ENCODE measurements around the gene ZMAT5.

Gene ZMAT5

GRCh38 chr22:29710193-29710592, 56.6 kb downstream of the ZMAT5 start:
- Mint-ChIP-seq H3K27ac (no peak overlapping the region), H3K4me3 (no peak overlapping the region), H3K36me3 (ENCODE audit: low read depth) (no peaks in the 10 kb centered on the region), H3K27me3 (ENCODE audit: low read depth) (peaks cover 2% of the 10 kb centered on the region), H3K9me3 (no peaks in the 10 kb centered on the region), H3K4me1 (ENCODE audit: low read depth) (no peaks in the 10 kb centered on the region)
- no peak for DNase-seq (ENCODE audit: low spot score)

GRCh38 chr22:29707471-29707870, 59.3 kb downstream of the ZMAT5 start:
- Mint-ChIP-seq H3K4me1 (ENCODE audit: low read depth) (no peaks in the 10 kb centered on the region), H3K4me3 (no peak overlapping the region), H3K27ac (peak overlapping the region; percentile 15), H3K36me3 (ENCODE audit: low read depth) (no peaks in the 10 kb centered on the region), H3K27me3 (ENCODE audit: low read depth) (peaks cover 6% of the 10 kb centered on the region), H3K9me3 (no peaks in the 10 kb centered on the region)
- no peak for DNase-seq (ENCODE audit: low spot score)

GRCh38 chr22:29707010-29707409, 59.8 kb downstream of the ZMAT5 start:
- Mint-ChIP-seq H3K4me3 (no peak overlapping the region), H3K27ac (peak overlapping the region; percentile 15), H3K4me1 (ENCODE audit: low read depth) (no peaks in the 10 kb centered on the region), H3K27me3 (ENCODE audit: low read depth) (peaks cover 6% of the 10 kb centered on the region), H3K9me3 (no peaks in the 10 kb centered on the region), H3K36me3 (ENCODE audit: low read depth) (no peaks in the 10 kb centered on the region)
- DNase-seq (ENCODE audit: low spot score), result no peak

- Mint-ChIP-seq H3K36me3 (ENCODE audit: low read depth) (no peaks in the 10 kb centered on the region), H3K4me1 (ENCODE audit: low read depth) (peaks cover 2% of the 10 kb centered on the region), H3K27me3 (ENCODE audit: low read depth) (peaks cover 7% of the 10 kb centered on the region), H3K4me3 (no peak overlapping the region), H3K9me3 (no peaks in the 10 kb centered on the region), H3K27ac (no peak overlapping the region)
- no peak for DNase-seq (ENCODE audit: low spot score)
These were observed 60.3 kb downstream of the ZMAT5 start for GRCh38 chr22:29706486-29706885.

GRCh38 chr22:29705651-29706050, 61.2 kb downstream of the ZMAT5 start:
- Mint-ChIP-seq H3K4me1 (ENCODE audit: low read depth) (peaks cover 9% of the 10 kb centered on the region), H3K27ac (no peak overlapping the region), H3K4me3 (no peak overlapping the region)

GRCh38 chr22:29704528-29705285, 62.1 kb downstream of the ZMAT5 start:
- no peak overlapping the region for H3K27ac Mint-ChIP-seq
- H3K4me3 Mint-ChIP-seq, result no peak overlapping the region
- no peak for DNase-seq (ENCODE audit: low spot score)
- no peaks in the 10 kb centered on the region for H3K36me3 Mint-ChIP-seq (ENCODE audit: low read depth)
- no peaks in the 10 kb centered on the region for H3K9me3 Mint-ChIP-seq
- peaks cover 7% of the 10 kb centered on the region for H3K27me3 Mint-ChIP-seq (ENCODE audit: low read depth)
- H3K4me1 Mint-ChIP-seq (ENCODE audit: low read depth), result peaks cover 9% of the 10 kb centered on the region

More at GRCh38 chr22:29705651-29706050, 61.2 kb downstream of the ZMAT5 start:
- no peaks in the 10 kb centered on the region for H3K36me3 Mint-ChIP-seq (ENCODE audit: low read depth)
- no peaks in the 10 kb centered on the region for H3K9me3 Mint-ChIP-seq
- no peak for DNase-seq (ENCODE audit: low spot score)
- H3K27me3 Mint-ChIP-seq (ENCODE audit: low read depth), result peaks cover 7% of the 10 kb centered on the region

GRCh38 chr22:29703569-29704195, 63.1 kb downstream of the ZMAT5 start:
- DNase-seq (ENCODE audit: low spot score), result no peak
- no peak overlapping the region for H3K27ac Mint-ChIP-seq
- H3K9me3 Mint-ChIP-seq, result no peaks in the 10 kb centered on the region
- H3K4me1 Mint-ChIP-seq (ENCODE audit: low read depth), result peaks cover 9% of the 10 kb centered on the region
- H3K27me3 Mint-ChIP-seq (ENCODE audit: low read depth), result peaks cover 7% of the 10 kb centered on the region
- H3K36me3 Mint-ChIP-seq (ENCODE audit: low read depth), result no peaks in the 10 kb centered on the region
- no peak overlapping the region for H3K4me3 Mint-ChIP-seq

- Mint-ChIP-seq H3K27me3 (ENCODE audit: low read depth) (peaks cover 7% of the 10 kb centered on the region), H3K36me3 (ENCODE audit: low read depth) (no peaks in the 10 kb centered on the region), H3K27ac (no peak overlapping the region), H3K4me1 (ENCODE audit: low read depth) (peaks cover 9% of the 10 kb centered on the region), H3K4me3 (no peak overlapping the region), H3K9me3 (no peaks in the 10 kb centered on the region)
- no peak for DNase-seq (ENCODE audit: low spot score)
These were observed 63.8 kb downstream of the ZMAT5 start for GRCh38 chr22:29702931-29703501.

- peaks cover 5% of the 10 kb centered on the region for H3K27me3 Mint-ChIP-seq (ENCODE audit: low read depth)
- no peak overlapping the region for H3K4me3 Mint-ChIP-seq
- no peaks in the 10 kb centered on the region for H3K36me3 Mint-ChIP-seq (ENCODE audit: low read depth)
- H3K9me3 Mint-ChIP-seq, result no peaks in the 10 kb centered on the region
- peaks cover 9% of the 10 kb centered on the region for H3K4me1 Mint-ChIP-seq (ENCODE audit: low read depth)
- no peak overlapping the region for H3K27ac Mint-ChIP-seq
- DNase-seq (ENCODE audit: low spot score), result no peak
These were observed 64.5 kb downstream of the ZMAT5 start for GRCh38 chr22:29702000-29702930.

- Mint-ChIP-seq H3K9me3 (no peaks in the 10 kb centered on the region), H3K4me3 (no peak overlapping the region), H3K36me3 (ENCODE audit: low read depth) (peaks cover 1% of the 10 kb centered on the region), H3K27me3 (ENCODE audit: low read depth) (peaks cover 5% of the 10 kb centered on the region), H3K27ac (peak overlapping the region; percentile 55), H3K4me1 (ENCODE audit: low read depth) (peaks cover 9% of the 10 kb centered on the region)
- DNase-seq (ENCODE audit: low spot score), result no peak
These were observed 65.4 kb downstream of the ZMAT5 start for GRCh38 chr22:29701155-29701999.

GRCh38 chr22:29700900-29701154, 66.0 kb downstream of the ZMAT5 start:
- Mint-ChIP-seq H3K4me3 (no peak overlapping the region), H3K9me3 (no peaks in the 10 kb centered on the region), H3K27ac (peak overlapping the region; percentile 55), H3K36me3 (ENCODE audit: low read depth) (peaks cover 2% of the 10 kb centered on the region), H3K4me1 (ENCODE audit: low read depth) (peaks cover 9% of the 10 kb centered on the region), H3K27me3 (ENCODE audit: low read depth) (peaks cover 5% of the 10 kb centered on the region)
- DNase-seq (ENCODE audit: low spot score), result no peak

GRCh38 chr22:29700206-29700899, 66.5 kb downstream of the ZMAT5 start:
- Mint-ChIP-seq H3K27ac (no peak overlapping the region), H3K36me3 (ENCODE audit: low read depth) (peaks cover 2% of the 10 kb centered on the region), H3K27me3 (ENCODE audit: low read depth) (peaks cover 5% of the 10 kb centered on the region), H3K9me3 (no peaks in the 10 kb centered on the region), H3K4me3 (no peak overlapping the region), H3K4me1 (ENCODE audit: low read depth) (peaks cover 9% of the 10 kb centered on the region)
- no peak for DNase-seq (ENCODE audit: low spot score)
